ENCODE data around the gene CIDEA. TPM values are rescaled to one million over a fixed set of nuclear protein-coding genes. Genes with fewer than 3 reads are reported as not detected.

The CIDEA gene
- total RNA-seq, 1 experiment from 2014 or later, result not detected

DNA sequence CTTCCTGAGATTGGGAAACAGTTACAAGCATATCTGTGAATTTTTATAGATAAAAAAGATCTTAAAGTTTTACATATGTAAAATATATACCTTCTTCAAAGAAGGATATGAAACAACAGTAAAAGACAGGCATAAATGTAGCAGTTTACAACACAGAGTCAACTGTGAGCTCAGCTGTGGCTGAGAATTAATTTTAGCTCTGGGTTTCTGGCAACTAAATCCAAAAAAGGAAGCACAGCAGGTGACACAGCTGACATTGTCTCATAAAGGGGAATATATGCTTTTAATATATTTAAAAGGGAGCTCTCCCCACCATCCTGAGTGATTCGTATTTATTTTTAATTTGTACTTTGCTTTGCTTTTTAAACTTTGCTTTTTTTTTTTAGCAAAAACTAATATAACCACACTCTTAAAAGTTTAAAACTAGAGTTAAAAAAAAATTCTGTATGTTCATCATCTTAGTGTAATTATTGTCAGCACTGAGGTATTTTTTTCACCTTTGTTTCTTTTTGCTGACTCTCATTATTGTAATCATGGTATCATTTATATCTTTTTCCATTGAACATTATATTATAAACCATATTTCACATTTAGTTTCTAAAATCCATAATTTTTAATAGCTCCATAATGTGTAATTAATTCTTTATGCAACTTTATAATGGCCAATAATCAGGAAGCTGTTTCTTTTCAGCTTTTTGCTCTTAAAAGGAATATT lies 60.6 kb downstream of the CIDEA start:
- no peak for DNase-seq (ENCODE audit: extremely low read depth, low read depth)

DNA sequence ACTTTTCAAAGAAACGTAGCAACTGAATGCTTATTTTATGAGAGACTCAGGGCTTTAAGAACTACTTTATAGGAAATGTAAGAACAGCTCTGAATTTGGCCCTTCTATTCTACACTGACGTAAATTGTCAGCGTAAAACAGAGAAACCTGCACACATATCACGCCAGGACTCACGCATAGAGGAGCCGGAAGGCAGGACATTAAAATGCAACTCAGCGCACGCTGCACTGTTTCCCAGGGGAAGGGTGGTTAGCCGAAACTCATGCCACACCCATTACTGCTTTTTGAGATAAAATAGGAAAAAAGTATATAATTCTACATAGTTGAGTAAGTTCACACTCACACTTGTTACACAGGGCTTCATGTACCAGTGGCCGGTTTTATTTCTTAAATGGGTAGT lies 61.3 kb downstream of the CIDEA start:
- no peak for DNase-seq (ENCODE audit: extremely low read depth, low read depth)

DNA sequence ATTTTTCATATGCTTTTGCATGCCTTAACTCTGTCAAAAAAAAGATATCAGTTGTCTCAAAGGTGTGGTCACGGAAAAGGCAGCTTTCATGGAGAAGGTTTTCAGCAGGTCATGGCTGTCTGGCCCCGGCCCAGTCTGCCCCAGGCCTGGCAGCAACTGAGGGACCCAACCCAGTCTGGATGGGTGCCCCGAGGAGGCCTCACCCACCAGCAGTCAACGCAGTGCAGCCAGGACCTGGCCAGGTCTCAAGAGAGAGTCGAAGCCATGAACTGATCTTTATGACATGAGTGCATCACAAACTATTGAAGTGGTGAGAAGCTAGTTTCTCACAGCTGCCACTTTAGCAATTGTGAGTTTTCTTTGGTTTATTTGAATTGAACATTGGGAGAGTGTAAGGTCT lies 61.8 kb downstream of the CIDEA start:
- DNase-seq (ENCODE audit: extremely low read depth, low read depth), result no peak

DNA sequence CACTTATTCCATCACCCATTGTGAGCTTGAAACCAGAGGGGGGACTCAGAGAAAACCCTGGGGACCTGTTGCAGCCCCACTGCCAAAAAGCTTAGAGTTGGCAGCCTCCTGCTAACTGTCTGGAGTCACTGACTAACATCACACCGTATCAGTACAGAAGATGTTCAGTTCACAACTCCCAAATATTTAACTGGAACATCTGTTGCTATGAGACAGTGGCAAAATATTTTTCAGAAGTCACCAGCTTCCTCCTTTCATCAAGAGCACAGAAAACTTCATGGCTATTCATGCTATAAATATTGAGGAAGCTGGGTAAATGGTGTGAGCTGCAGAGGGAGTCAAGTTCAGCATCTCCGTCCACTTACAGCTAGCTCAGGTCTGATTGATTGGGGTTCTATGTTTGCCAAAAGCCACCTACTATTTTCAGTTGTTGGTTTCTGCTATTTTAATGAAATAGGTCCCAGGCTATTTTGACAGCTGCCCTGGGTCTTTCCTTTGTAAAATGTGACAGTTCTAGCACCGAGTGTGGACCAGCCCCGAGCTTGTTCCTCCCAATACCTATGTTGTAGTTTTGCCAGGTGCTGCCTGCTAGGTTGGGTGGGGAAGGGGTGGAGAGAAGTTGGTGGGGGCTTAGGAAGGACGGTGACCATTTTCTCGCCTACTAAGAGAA lies 63.6 kb downstream of the CIDEA start:
- no peak for DNase-seq (ENCODE audit: extremely low read depth, low read depth)

DNA sequence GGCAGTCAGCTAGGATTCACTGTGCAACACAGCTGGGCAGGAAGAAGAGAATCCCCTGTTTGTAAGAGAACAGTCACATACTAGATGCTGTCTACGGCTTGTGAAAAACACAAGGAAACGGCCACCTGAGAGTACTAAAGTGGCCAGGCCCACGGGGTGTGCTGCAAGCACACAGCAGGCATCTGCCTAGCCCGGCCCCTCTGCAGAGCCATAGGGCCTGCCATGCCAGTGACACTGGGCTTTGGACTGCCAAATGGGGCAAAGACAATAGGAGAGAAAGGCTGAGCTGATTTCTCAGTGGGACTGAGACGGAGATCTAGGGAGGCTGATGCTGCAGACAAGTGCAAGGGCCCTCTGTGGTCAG lies 64.2 kb downstream of the CIDEA start:
- no peak for DNase-seq (ENCODE audit: extremely low read depth, low read depth)

DNA sequence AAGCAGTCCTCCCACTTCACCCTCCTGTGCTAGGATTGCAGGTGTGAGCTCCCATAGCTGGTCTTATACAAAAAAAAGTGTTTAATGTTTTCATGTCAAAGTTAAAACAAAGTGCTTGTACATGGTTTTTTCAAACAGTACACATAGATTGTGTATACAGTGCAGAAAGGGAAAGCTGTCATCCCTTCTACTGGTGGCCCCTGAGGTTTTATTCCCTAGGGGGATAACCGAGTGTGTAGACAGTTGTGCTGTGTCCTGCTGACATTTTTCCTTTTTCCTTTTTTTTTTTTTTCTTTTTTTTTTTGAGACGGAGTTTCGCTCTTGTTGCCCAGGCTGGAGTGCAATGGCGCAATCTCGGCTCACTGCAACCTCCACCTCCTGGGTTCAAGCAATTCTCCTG lies 64.7 kb downstream of the CIDEA start:
- no peak for DNase-seq (ENCODE audit: extremely low read depth, low read depth)

DNA sequence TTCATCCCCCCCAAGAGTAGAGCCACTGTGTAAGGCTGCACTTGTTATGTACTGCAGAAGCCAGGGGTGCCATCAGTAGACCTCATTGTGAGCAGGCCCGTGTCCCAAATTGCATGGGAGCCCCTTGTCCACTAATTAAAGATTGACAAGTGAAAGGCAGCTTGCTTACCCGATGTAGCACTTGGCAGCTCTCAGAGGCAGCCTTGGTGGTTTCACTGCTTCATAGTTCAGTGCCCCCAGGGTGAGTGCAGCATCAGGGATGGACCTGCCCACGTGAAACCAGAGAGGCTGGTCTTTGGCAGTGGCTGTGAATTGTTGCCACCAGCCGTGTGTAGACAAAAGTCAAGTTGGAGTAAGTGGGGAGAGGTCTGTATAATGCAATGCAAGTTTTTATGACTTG lies 67.2 kb downstream of the CIDEA start:
- DNase-seq (ENCODE audit: extremely low read depth, low read depth), result no peak

DNA sequence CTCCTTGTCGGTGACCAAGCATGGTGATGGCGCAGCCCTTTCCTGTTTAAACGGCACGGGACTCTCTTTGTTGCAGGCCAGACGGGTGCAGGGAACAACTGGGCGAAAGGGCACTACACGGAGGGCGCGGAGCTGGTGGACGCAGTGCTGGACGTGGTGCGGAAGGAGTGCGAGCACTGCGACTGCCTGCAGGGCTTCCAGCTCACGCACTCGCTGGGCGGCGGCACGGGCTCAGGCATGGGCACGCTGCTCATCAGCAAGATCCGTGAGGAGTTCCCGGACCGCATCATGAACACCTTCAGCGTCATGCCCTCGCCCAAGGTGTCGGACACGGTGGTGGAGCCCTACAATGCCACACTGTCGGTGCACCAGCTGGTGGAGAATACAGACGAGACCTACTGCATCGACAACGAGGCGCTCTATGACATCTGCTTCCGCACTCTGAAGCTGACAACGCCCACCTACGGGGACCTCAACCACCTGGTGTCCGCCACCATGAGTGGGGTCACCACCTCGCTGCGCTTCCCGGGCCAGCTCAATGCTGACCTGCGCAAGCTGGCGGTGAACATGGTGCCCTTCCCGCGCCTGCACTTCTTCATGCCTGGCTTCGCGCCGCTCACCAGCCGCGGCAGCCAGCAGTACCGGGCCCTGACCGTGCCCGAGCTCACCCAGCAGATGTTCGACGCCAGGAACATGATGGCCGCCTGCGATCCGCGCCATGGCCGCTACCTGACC lies 71.0 kb downstream of the CIDEA start:
- no peak for DNase-seq (ENCODE audit: extremely low read depth, low read depth)

DNA sequence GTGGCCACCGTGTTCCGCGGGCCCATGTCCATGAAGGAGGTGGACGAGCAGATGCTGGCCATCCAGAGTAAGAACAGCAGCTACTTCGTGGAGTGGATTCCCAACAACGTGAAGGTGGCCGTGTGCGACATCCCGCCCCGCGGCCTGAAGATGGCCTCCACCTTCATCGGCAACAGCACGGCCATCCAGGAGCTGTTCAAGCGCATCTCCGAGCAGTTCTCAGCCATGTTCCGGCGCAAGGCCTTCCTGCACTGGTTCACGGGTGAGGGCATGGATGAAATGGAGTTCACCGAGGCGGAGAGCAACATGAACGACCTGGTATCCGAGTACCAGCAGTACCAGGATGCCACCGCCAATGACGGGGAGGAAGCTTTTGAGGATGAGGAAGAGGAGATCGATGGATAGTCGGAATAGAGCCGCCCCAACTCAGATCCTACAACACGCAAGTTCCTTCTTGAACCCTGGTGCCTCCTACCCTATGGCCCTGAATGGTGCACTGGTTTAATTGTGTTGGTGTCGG lies 71.6 kb downstream of the CIDEA start:
- DNase-seq (ENCODE audit: extremely low read depth, low read depth), result no peak

DNA sequence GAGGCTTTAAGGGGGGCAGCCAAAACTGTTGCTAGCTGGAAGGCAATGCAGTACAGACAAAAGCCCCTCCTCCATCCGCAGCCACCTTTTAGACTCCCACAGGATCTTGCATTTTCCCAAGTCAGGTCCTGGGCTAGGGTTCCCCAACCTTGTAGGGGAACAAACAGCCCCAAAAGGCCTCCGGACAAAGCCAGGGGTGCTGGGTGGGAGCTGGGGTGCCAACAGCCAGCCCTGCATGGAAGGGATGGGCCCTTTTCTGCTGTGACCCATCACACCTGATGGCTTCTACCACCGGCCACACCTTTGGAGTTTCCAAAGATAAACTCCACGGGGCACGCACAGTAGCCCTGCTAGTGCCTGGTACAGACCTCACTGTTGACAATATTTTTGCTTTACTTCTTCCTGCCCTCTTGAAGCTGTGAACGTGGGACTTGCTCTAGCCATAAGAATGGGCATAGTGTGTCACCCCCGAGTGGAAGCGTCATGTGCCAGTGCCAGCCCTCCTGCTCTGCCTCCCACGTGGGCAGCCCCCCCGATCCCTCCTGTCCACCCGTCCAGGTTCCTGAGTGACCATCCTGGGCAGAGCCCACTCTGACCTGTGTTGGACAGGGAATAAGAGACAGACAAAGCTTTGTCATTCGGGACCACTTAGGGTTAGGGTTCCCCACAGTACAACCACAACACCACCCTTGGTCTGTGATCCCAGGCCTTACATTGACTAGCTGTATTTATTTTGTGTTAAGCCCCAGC lies 72.7 kb downstream of the CIDEA start:
- DNase-seq (ENCODE audit: extremely low read depth, low read depth), result no peak

Small RNA genes lying within 50 kb of the gene (small RNA-seq; reads per million reads assigned to genes)
- 0 reads per million in 2 experiments for gene RNU6-170P

Other genes with a start within 250 kb of the CIDEA start
- not detected in 2 replicates for gene ANKRD62, start 160.5 kb upstream of the CIDEA start, total RNA-seq (2014; rRNA removed; shearing (Covaris generic))
- 87.1 and 102 TPM in 2 replicates for gene TUBB6, start 53.9 kb downstream of the CIDEA start, total RNA-seq (2014; rRNA removed; shearing (Covaris generic))
- 57.3 and 57.5 TPM in 2 replicates for gene AFG3L2, start 122.9 kb downstream of the CIDEA start, total RNA-seq (2014; rRNA removed; shearing (Covaris generic))
- gene PRELID3A, start 153.6 kb downstream of the CIDEA start, total RNA-seq (2014; rRNA removed; shearing (Covaris generic)), result 3.1 and 5.8 TPM in 2 replicates

Measured in NCI-H460 (cell line).